ENCODE data around the gene PLCL1.

PLCL1 gene

GRCh38 chr2:197888321-197888720 lies 83.9 kb downstream of the PLCL1 start:
- no peak for DNase-seq (ENCODE audit: low spot score)

GRCh38 chr2:197889041-197889440 lies 84.6 kb downstream of the PLCL1 start:
- DNase-seq (ENCODE audit: low spot score), result peak; percentile 86

GRCh38 chr2:197890168-197890567 lies 85.8 kb downstream of the PLCL1 start:
- no peak for DNase-seq (ENCODE audit: low spot score)

- no peak for DNase-seq (ENCODE audit: low spot score)
Observed at GRCh38 chr2:197891897-197892442, 87.6 kb downstream of the PLCL1 start.

DNA sequence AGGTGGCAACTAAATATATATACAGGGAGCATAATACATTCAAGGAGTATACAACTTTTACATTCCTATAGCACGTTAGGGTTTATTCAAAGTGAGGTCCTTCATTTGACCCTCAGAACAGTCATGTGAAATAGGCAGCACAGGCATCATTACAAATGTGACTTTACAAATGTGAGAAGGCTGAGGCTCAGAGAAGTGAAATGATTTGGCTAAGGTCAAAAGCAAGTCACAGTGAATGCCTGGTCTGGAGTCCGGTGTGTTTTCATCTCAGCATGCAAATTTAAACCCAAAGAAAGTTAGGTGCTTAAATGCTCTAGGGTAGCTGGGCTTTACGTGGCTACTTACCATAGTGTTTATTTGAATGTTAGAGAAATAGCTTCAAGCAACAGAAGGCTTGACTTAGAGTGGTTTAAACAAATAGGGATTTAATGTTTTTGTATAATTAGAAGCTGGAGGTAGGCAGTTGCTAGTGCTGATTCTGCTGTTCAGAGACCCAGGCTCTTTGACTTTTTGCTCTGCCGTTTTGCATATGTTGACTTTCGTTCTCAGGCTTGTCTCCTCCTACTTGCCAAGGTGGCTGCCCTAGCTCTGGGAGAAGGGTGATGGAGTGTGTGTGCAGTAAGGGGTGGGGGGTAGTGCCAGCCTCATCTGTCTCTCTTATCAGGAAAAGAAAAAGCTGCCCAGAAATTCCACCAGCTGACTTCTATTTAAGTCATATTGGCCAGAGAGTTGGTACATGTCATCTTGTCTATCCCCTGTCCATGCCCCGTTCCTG lies 89.2 kb downstream of the PLCL1 start:
- no peak for DNase-seq (ENCODE audit: low spot score)

DNA sequence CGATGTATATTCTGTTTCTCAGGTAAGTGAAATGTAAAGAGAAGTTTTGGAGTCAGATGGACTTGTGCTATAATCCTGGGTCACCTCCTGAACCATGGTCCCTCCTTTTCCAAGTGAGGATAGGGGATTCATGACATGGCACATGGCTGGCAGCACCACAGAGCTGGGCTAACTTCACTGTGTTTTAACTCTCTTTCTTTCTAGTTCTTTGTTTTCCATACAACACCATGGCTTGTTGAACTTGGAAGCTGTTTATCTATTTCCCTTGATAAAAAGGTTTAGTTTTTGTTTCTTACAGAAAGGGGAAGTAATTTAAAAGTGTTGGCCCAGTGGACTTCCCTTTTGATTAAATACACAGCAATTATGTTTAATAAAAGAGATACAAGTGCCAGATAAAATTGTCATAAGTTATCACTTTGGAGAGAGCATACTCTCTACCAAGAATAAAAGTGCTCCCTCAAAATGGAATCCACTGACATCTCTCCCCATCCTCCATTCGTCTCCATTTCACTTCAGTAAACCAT lies 90.4 kb downstream of the PLCL1 start:
- no peak for DNase-seq (ENCODE audit: low spot score)

- no peak for DNase-seq (ENCODE audit: low spot score)
Observed at GRCh38 chr2:197897960-197898678, 93.7 kb downstream of the PLCL1 start.

DNA sequence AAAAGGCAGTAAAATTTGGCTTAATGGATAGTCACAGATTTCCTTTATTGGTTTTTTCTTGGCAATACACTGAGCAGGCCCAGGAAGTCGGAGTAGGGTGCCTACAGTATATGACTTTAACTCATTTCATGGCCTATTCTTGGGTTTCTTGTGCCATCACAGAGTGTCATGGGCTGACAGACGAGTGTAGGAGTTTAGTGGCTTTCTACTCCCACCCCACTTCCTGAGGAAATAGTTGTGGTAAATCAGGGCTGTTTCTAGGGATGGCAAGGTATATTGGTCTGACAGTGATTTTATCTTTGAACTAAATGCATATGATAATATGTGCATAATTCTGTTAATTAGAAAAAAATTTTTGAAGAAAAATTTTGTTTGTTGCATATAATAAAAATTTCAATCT lies 100.1 kb downstream of the PLCL1 start:
- no peak for DNase-seq (ENCODE audit: low spot score)

GRCh38 chr2:197908156-197908555 lies 103.8 kb downstream of the PLCL1 start:
- no peak for DNase-seq (ENCODE audit: low spot score)

- DNase-seq (ENCODE audit: low spot score), result no peak
Observed at GRCh38 chr2:197908990-197909776, 104.8 kb downstream of the PLCL1 start.

DNA sequence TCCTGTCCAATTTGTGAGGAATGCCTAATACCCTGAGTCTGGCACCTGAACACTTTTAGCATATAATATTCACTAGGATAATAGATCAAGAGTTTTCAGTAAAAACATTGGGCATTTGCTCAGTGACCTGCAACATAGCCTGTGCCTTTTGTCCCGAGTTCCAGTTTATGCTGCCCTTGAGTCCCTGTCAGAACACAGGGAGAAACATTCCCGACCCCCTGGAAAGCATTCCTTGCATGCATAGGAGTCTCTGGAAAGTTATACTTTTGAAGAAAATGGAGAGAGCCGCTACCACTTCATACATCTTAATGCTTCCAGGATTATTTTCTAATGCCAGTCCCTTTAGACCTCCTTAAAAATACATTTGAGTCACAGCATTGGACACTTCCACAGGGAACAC lies 107.3 kb downstream of the PLCL1 start:
- no peak for DNase-seq (ENCODE audit: low spot score)

GRCh38 chr2:197913084-197913483 lies 108.7 kb downstream of the PLCL1 start:
- no peak for DNase-seq (ENCODE audit: low spot score)

DNA sequence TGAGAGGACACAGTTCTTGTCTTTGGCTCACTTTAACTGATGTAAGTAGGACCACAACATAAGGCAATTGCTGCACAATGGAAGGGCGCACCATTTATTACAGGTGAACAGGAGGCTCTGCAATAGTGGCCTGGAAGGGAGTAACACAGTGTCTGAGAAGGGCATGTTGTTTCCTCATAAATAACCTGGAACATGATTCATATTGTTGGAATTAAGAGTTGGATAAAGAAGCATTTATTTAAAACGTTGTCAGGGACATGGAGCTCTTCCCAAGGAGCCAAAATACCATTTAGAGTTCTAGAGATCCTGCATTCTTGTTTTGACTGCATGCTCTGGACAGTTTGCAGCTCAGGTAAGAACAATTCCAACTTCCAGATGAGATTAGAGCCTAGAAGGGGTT lies 110.4 kb downstream of the PLCL1 start:
- DNase-seq (ENCODE audit: low spot score), result no peak

GRCh38 chr2:197915548-197916265 lies 111.3 kb downstream of the PLCL1 start:
- no peak for DNase-seq (ENCODE audit: low spot score)

DNA sequence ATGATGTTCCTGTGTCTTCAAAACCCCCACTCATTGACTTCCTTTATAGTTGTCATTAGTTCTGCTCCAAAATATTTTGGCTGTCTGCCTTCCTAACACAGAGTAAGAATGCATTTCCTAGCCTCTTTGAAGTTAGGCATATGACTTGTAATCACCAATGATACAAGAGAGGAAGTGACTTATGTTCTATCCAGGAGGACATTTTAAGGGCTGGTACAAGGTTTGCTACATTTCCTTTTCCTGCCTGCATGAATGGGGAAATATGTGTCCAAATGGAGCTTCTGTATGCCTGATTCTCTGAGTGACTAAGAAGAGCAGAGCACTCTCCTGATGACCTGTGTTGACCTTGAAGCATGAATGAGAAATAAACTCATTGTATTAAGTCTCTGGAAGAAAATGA lies 115.1 kb downstream of the PLCL1 start:
- no peak for DNase-seq (ENCODE audit: low spot score)

- no peak for DNase-seq (ENCODE audit: low spot score)
Observed at GRCh38 chr2:197920088-197920487, 115.7 kb downstream of the PLCL1 start.

GRCh38 chr2:197920592-197921201 lies 116.3 kb downstream of the PLCL1 start:
- DNase-seq (ENCODE audit: low spot score), result no peak

DNA sequence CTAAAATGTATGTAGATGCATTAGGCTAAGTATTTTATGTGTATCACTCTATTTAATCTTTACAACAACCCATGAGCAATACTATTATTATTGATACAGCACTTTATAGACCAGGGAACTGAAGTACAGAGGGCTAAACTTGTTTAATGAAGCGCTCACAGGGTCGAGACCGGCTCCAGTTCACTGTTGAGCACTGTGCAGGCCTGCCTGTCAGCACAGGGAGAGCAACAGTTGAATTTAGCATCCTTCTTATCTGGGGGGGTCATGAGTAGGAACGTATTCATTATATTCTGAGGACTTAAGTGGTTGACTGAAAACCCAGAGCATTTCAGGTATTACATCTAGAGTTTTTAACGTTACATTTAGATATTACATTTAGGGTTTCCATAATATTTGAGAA lies 120.1 kb downstream of the PLCL1 start:
- no peak for DNase-seq (ENCODE audit: low spot score)

DNA sequence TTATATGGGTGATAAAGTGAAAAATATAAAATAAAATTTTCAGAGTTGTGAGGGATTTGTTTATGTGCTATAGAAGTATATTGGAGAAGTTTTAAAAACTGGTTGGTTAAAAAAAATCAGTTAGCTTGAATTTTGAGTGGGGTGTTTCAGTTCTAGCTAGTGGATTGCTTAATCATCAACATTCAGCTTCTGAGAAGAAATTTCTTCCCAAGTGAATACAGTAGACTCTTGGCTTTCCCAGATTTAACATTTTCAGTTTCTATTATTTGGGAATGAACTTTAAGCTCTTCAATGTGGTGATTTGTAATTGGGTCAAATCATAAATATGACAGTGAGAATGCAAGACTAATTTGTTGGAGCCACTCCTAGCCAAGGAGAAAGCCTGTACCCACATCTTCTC lies 120.8 kb downstream of the PLCL1 start:
- no peak for DNase-seq (ENCODE audit: low spot score)

DNA sequence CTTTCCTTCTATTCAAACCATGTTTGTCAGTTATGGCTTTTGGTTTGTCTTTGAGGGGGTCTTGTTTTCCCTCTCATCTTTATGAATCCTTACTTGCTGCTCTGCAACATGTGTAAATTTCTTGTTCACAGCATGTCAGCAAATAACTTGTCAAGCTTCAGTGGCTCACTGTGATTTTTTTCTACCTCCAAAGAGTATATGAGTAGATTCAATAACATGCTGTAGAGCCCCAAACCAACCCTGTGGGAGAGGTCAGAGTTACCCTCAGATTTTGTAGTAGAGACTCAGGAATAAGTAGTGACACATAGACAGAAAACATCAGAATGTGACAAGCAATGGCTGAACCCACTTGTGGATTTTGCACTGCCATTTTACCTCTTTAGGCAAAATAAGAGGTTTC lies 121.6 kb downstream of the PLCL1 start:
- no peak for DNase-seq (ENCODE audit: low spot score)

DNA sequence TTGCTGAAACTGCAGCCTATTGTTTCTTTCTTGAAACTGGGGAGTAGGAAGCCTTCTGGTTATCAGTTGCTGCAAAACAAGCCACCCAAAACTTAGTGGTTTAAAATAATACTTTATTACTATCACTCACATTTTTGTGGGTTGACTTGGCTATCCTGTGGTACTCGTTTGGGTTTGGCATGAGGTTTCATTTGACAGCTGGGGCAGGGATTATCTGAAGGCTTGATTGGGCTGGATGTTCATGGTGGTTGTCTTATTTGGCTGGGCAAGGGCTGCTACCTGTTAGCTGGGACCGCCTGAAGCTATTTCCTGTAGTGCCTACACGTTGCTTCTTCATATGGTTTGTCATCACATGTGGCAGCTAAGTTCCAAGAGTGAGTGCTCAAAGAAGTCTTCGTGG lies 122.3 kb downstream of the PLCL1 start:
- DNase-seq (ENCODE audit: low spot score), result no peak

Measured in pons (tissue), 1 donor.